HG03066 (cell line): ENCODE measurements around the gene MSRB2.

Experiments used
- ATAC-seq: cut with Tn5 transposase; IDR thresholded peaks from one replicate; pipeline ENCODE4 v1.9.1; 2021; ENCODE audit warnings: low read depth; ENCODE audit not compliant: unreplicated experiment

Gene MSRB2

DNA sequence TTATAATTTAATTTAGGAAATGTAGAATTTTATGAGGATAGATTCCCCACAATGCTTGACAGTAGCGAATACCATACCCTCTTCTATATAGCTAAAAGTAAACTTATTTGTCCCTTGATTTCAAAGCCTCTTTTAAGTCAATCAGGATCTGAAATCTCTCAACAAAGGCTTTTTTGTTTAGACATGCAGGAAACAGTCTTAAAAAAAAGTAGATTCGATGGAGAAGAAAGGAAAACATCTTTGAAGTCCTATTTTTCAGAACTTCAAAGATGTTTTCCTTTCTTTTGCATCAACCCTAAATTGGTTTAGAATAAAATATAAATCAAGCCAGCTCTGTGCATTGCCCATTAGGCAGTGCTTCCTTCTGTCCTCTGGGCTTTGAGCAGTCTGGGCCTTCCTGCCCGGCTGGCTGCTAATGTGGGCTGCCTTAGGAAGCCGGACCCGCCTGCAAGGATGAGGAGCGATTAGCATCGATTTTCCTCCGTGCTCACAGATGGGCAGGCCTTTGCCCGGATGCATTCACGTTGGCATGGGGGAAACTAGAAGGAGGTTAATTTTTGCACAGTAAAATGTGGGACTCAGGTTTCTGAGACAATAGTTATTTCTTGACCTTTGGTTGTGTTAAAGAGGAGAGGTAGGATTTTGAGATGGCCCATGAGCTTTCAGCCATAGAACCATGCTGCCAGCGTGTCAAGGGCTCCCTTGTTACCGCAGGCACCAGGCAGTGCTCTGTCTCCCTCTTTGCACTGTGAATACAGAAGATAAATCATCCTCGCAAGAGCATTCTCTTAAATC lies 15.5 kb downstream of the MSRB2 start:
- ATAC-seq: no peak

DNA sequence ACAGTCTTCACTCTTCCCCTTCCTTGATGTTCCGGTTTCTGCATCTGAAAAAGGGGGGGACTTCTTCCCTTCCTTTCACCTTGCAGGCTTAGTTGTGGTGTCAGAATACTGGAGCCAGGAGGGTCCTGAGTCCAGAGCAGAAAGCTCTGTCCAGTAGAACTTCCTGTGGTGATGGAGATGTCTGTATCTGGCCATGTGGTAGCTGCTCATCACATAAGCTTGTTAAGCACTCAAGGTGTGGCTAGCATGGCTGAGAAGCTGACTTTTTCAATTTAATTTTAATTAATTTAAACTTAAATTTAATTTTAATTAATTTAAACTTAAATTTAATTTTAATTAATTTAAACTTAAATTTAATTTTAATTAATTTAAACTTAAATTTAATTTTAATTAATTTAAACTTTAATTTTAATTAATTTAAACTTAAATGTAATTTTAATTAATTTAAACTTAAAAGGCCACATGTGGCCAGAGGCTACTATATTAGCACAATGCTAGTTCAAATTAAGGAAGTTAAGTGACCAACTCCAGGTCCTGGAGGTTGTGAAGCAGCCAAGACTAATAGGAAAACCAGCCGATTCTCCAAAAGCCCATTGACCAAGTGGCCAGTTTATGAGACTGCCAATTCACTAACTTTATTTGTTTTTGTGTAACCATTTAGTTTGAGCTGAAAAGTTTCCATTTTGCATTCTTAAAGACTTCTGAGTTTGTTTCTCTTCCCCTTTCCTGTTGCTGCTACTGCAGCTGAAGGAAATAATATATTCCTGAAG lies 16.3 kb downstream of the MSRB2 start:
- no peak for ATAC-seq

DNA sequence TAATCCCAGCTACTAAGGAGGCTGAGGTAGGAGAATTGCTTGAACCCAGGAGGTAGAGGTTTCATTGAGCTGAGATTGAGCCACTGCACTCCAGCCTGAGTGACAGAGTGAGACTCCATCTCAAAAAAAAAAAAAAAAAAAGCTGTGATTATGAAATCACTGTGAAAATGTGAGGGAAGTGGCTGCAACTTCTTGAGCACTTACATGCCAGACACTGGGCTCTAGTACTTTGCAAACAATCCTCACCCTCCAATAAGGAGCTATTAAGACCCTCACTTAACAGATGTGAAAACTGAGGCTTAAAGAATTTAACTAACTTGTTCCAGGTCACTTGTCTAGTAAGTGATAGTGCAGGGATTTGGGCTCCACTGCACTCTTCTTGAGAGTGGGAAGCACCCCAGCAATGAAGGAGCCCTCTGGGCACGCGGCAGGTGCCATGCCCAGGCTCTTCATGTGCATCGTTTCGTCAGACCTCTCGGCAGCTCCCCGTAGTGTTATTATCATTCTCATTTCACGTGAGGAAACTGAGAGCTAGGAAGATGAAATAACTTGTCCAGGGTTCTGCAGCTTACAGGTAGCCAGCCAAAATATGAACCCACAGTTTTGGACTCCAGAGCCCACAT lies 19.0 kb downstream of the MSRB2 start:
- no peak for ATAC-seq

DNA sequence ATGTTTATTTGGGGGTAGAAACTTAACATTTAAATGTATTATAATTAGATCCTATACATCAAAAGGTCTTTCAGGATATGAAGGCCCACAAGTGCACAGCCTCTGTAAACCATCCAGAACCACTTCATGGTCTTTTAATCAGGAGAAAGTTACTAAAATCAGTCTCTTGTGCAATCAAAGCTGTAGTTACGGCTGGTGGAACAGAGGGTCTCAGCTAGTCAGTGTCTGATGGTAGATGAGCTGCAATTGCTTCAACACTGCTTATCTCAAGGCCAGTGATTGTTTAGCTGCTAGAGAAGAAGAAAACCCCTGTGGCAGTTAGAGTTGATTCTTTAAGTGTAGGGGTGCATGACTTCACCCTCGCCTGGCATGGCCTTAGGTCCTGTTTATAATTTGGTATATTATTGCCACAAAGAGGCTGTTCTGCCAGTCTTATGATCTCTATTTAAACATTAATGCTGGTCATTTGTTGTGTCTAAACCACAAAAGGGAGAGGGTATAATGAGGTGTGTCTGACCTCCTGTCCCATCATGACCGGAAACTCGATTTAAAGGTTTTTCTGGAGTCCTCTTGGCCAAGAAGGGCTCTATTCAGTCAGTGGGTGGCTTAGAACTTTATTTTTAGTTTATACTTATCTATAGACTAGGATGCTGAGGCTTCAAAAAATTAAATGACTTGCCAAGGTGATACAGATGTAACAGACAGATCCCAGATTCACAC lies 21.3 kb downstream of the MSRB2 start:
- no peak for ATAC-seq

DNA sequence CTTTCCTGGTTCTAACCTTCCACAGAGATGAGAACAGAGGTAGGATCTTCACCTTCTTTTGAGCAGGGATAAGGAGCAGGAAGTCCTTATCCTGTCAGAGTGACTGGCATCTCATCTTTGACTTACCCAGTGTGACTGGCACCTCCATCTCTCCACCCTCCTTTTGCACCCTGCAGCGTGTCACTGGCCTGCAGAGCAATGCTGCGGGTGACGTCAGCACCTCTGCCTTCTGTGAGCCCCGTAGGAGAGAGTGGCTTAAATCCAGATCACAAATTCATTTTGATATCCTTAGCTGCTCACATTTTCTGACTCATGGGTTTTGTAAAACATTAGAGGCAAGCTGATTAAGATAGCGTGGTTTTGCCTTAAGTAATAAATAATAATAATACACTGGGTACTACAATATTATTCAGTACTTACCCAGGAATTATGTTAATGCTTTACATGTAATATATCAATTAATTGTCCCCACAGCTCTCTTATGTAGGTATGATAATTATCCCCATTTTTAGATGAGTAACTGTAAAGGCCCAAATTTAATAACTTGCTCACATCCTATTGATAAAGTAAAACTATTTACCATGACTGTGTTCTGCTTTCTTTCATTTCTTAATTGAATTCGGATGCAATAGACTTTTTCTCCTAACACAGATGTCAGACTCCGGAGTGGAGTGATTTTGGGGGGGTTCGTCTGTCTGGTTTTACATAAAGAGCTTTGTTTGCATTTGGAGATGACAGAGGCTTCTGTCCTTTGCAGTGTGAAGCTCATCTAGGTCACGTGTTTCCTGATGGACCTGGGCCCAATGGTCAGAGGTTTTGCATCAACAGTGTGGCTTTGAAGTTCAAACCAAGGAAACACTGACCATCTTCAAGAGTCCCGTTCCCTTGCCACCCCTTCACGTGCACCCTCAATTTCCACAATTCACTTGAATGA lies 24.9 kb downstream of the MSRB2 start:
- ATAC-seq: no peak

DNA sequence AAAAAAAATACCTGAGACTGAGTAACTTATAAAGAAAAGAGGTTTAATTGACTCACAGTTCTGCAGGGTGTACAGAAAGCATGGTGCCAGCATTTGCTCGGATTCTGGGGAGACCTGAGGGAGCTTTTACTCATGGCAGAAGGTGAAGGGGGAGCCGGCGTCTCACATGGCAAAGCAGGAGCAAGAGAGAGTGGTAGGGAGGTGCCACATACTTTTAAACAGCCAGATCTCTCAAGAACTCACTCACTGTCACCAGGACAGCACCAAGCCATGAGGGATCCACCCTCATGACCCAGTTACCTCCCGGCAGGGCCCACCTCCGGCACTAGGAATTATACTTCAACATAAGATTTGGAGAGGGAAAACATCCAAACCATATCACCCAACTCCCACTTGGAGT lies 25.8 kb downstream of the MSRB2 start:
- ATAC-seq: no peak

DNA sequence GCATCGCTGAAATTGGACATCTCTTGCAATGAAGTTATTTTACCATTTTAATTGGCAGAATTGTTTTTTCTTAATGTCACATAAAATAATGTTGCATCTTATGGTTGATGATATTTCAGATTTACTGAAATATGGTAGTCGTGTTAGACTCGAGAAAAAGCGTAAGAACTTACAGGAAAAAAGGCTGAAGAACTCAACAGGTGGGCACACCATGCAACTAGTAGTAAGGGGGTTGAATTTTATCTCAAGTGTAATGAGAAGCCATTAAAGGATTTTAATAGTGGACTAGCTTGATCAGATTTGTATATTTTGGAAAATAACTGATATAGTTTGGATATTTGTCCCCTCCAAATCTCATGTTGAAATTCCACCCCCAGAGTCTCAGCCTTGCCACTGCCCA lies 41.1 kb downstream of the MSRB2 start:
- ATAC-seq: no peak

DNA sequence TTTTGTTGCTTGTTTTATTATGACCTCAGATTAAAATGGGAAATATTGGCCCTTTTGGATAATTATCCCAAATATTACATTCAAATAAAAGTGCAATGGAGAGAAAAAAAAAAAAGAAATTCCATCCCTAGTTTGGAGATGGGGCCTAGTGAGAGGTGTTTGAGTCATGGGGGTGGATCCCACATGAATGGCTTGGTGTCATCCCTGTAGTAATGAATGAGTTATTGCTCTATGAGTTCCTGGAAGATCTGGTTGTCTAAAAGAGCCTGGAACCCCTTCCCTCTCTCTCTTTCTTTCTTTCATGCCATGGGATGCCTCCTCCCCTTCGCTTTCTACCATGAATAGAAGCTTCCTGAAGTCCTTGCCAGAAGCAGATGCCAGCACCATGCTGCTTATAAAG lies 44.3 kb downstream of the MSRB2 start:
- ATAC-seq: no peak

DNA sequence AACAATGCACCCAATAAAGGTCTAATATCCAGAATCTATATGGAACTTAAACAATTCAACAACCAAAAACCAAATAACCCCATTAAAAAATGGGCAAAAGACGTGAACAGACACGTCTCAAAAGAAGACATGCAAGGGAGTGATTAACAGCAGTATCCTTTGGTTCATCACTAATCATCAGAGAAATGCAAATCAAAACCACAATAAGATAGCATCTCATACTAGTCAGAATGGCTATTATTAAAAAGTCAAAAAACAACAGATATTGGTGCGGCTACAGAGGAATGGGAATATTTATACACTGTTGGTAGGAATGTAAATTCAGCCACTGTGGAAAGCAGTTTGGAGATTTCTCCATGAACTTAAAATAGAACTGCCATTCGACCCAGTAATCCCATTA lies 46.6 kb downstream of the MSRB2 start:
- ATAC-seq: no peak

DNA sequence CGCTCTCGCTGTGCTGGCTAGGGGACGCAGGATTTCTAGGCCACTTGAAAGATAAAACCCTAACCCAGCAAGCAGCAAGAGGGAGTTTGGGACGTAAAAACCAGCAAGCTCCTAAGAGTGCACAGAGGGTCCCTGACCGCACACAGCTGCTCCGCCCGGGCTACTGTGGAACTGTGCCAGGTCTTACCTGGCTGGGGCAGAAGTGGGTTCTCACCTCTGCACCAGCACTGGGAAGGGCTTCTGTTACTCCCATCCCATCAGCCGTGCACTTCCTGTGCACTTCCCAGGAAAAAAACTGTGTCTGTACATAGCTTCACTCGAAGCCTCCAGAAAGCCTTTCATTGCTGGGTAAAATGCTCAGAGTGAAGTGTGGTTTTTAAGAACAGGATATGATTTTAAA lies 50.9 kb downstream of the MSRB2 start:
- ATAC-seq: no peak

DNA sequence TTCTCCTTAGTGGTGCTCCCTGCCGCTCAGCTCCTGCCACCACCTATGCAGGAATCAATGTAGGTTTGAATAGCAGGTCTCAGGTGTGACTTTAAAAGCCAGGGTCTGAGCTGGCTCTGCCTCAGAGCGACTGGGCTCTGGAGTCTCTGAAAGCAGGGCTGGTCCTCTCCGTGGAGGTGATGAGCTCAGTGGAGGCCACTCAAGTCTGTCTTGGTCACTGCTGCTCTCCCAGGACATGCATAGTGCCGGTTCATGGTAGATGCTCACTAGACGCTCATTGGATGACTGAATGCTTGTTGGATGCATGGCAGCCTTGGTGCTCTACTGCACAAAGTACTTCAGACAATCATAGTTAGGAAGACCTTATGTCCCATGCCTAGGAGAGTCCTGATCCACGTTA lies 51.7 kb downstream of the MSRB2 start:
- ATAC-seq: no peak

DNA sequence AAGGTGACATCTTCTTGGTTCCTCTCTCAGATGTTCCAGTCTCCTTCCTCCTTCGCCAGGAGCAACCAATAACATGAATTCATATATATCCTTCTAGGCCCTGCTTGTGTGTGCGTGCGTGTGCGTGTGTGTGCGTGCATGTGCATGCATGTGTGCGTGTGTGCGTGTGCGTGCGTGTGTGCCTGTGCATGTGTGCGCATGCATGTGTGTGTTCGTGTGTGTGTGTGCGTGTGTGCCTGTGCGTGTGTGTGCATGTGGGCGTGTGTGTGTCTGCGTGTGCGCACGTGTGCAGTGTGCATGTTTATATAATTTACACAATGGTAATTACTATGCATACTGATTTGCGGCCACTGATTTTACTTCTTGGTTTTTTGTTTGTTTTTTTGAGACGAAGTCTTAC lies 52.8 kb downstream of the MSRB2 start:
- no peak for ATAC-seq

DNA sequence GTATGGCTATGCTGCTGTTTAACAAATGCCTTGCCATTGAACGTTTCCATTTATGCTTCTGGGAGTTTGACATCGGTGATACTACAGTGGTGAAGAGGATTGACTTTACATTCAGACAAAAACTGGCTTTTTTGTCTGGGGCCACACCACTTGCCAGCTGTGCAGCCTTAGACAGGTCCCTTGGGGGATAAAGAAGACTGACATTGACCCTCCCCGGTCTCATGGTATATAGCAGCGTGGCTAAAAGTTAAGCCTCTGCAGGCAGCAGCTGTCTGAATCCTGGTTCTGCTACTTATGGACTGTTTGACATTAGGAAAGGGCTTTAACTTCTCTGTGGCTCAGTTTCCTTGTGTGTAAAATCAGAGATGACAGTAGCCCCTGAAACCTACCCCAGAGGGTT lies 54.7 kb downstream of the MSRB2 start:
- no peak for ATAC-seq

DNA sequence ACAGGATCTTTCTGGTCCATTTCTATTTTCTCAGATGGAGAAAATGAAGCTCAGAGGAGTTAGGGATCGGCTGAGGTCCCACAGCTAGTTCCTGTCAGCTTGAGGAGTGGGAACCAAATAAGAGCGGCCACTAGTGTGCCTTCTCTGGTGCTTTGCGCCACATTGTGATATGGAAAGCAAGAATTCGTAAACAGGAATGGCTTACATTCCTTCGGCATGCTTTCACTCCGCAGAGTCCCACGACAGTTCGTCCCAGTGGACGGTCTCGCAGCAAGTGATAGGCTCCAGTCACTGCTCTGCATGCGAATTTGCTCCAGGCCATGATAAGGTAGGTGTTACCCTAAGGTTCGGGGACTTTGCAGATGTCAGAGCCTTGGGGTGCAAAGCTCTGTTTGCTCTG lies 55.2 kb downstream of the MSRB2 start:
- no peak for ATAC-seq

DNA sequence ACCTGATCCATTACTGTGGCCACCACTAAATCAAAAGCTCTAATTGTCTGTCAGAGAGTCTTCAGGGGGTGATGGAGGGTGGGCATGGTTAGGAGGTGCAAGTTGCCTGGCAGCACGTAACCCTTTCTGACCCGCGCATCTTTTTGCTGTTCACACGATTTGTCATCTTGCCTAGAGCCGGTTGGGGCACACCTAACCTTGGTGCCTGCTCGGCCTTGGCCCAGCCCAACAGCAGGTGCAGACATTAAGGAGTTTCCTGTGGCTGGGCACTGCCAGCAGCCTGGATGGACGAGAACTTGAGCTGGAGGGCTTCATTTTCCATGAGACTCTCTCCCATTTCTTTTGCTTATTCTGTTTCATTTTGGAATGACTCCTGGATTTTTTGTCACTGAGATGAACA lies 55.7 kb downstream of the MSRB2 start:
- no peak for ATAC-seq

DNA sequence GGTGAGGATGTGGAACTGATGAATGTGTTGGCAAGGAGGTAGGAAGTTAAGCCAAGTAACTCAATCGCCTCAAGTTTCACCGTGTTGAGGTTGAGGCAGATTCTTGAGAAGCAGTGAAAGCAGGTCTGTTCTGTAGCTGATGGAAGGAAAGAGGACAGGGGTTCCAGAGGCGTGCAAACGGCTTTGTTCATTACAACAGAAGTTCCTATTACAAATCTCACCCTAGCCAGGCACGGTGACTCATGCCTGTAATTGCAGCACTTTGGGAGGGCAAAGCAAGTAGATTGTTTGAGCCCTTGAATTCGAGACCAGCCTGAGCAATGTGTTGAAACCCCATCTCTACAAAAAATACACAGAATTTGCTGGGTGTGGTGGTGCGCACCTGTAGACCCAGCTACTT lies 59.8 kb downstream of the MSRB2 start:
- ATAC-seq: no peak

DNA sequence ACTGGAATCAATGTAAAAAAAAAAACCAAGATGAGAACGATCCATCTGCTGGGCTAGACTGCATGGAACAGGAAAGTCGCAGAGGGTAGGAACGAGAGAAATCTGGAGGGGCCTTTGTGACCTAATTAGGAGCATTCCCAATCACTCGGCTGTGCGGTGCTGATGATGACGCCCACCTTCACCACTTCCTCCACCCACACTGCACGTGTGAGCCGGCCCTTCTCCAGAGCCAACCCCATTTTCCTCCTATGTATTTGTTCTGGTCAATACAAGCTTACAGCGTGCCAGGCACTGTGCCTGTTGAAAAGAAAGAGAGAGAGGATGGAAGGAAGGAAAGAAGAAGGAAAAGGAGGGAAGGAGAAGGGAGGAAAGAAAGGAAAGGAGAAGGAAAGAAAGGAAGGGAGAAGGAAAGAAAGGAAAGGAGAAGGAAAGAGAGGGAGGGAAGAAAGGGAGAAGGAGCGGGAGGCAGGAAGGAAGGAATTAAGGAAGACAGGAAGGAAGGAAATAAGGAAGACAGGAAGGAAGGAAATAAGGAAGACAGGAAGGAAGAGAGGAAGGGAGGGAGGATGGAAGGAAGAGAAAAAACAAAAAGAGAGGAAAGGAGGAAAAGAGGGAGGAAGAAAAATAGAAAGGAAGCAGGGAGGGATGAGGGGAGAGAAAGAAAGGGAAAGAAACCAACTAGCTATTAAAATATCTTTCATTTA lies 61.2 kb downstream of the MSRB2 start:
- no peak for ATAC-seq

DNA sequence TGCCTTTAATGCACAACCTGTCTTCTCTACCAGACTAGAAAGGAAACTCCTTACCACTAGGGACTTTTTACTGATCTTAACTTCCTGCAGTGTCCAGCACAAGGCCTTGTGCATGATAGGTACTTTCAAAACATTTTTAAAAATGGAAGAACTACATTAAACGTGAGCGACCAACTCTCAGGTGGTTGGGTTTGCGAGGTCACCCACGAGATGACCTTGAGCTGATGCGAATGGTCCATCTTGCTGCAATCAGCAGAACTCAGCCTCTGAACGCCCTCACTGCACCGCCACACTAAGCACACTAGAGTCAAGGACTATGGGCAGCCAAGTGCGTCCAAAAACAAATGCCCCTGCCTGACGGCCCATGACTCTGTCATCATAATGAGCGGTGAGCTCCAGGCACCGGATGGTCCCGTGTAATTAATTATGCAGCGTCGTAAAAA lies 61.9 kb downstream of the MSRB2 start:
- ATAC-seq: peak; percentile 43

DNA sequence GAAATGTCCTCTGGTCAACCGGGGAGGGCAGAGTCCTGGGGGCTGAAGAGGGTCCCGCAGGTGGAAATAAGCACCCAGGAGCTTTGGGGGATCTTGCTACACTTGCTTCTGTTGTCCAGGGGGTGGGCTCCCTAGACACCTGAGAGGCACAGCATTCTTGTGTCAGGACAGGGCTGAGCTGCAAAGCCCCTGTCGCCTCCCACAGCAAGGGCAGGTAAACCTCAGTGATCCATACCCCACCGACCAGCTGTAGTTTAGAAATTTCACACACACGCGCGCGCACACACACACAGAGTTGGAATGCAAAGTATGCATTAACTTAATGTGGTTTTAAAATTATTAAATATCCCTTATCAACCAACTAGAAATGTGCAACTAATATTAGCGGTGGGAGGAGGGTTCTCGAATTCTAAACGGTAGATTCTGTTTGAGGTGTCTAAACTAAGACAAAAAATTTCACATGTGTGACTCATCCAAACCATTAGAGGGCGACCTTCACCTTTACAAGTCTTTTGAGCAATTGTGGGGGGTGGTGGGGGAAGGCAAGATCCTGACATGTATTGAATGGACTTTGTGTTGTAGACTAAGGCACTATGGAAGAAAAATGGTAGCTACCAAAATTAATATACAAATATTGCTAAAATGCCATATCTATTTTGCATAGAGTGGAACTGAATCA lies 62.5 kb downstream of the MSRB2 start:
- peak; percentile 52 for ATAC-seq
